Stomach (tissue), 9 donors: ENCODE measurements around the gene PJA2. TPM values are rescaled to one million over a fixed set of nuclear protein-coding genes. Genes with fewer than 3 reads are reported as not detected.
"Not testable (repeated sequence)": the region's sequence is repeated elsewhere in the genome, so short reads cannot be mapped to it uniquely, and the experiment has no call there.

Experiments
- DNase-seq, 2 donors: peaks; one replicate each; pipeline versions ENCODE4 v3.0.0 to v3.0.0-alpha.2; 2013 to 2019
- H3K27ac ChIP-seq, 5 donors: fragments of 200-600 bp in 4 of 5; sonication (generic) in 4 of 5; one replicate each; pipeline ENCODE4 v1.5.1; 2013 to 2019; ENCODE audit warnings: mild to moderate bottlenecking in 1 of 5, moderate library complexity in 1 of 5
- H3K27me3 ChIP-seq, 3 donors: fragments of 200-600 bp; sonication (generic); one replicate each; pipeline ENCODE4 v1.5.1; 2017 to 2019; ENCODE audit warnings: mixed run types in 1 of 3
- H3K36me3 ChIP-seq, 4 donors: fragments of 200-600 bp; sonication (generic); 1 replicate in 3 of 4; 2 replicates in 1 of 4; pipeline ENCODE4 v1.5.1; 2016 to 2019
- H3K4me1 ChIP-seq, 4 donors: fragments of 200-600 bp; sonication (generic); one replicate each; pipeline ENCODE4 v1.5.1; 2016 to 2019
- H3K4me3 ChIP-seq, 4 donors: fragments of 200-600 bp; sonication (generic) in 3 of 4; one replicate each; pipeline ENCODE4 v1.5.1; 2016 to 2019; ENCODE audit warnings: mild to moderate bottlenecking in 1 of 4
- H3K9me3 ChIP-seq, 4 donors: fragments of 200-600 bp; sonication (generic); one replicate each; pipeline ENCODE4 v1.5.1; 2016 to 2019
- CTCF ChIP-seq, 7 experiments: fragments of 450-650 bp in 4 of 7; fragments of 200-600 bp in 3 of 7; sonication (generic) in 3 of 7; IDR thresholded peaks; one replicate each; pipeline ENCODE4 v1.5.1; 2016 to 2019; ENCODE audit warnings: antibody characterized with exemption in 7 of 7, control low read depth in 2 of 7, mild to moderate bottlenecking in 1 of 7
- EP300 ChIP-seq: sonication (generic); formaldehyde crosslinking; IDR thresholded peaks from one replicate; pipeline ENCODE4 v1.6.1; 2017; ENCODE audit warnings: antibody characterized with exemption
- POLR2A ChIP-seq, 4 donors: fragments of 450-650 bp; IDR thresholded peaks; one replicate each; pipeline ENCODE4 v1.6.1; 2016; ENCODE audit warnings: antibody characterized with exemption in 4 of 4, control low read depth in 2 of 4, mild to moderate bottlenecking in 1 of 4, moderate library complexity in 1 of 4
- POLR2AphosphoS5 ChIP-seq, 3 donors: sonication (generic); formaldehyde crosslinking; IDR thresholded peaks; one replicate each; pipeline ENCODE4 v1.6.1; 2016; ENCODE audit warnings: antibody characterized with exemption in 3 of 3
- WGBS, 5 donors: extraction: QIAGEN DNeasy Blood & Tissue Kit in 3 of 5; methylation state at CpG; one replicate each; pipeline versions ENCODE4 v1.1.5 to v1.1.7; 2013 to 2018; 5-methylcytosine and 5-hydroxymethylcytosine counted together
- intact Hi-C: fragments of 100-400 bp; cut with DNase I; formaldehyde crosslinking; loops from one replicate; pipeline ENCODE4 v1.15.1; 2023; ENCODE audit warnings: low total_unique reads
- polyA plus RNA-seq, 3 donors: library from polyadenylated mRNA; stranded (reverse); fragments of 200-250 nt; gene quantifications; one replicate each; pipeline ENCODE4 v1.2.3, GENCODE V29; 2013
- total RNA-seq, 5 donors: library from RNA; depleted of rRNA; stranded (reverse); fragments of >200 nt; gene quantifications; one replicate each; pipeline versions ENCODE4 v1.1.0 to v1.2.3, GENCODE V29; 2014 to 2016
- donor health status: healthy with polysubstance abuse.
- donor health status: Bipolar disorder and iron deficiency.
- donor health status: healthy.

The PJA2 gene
- total and polyA plus RNA-seq, 8 donors, result 19.9 to 161 (median 34.6) TPM

- Histone ChIP-seq H3K4me3 (no peak overlapping the region), H3K27me3 (no peaks in the 10 kb centered on the region), H3K36me3 (no peaks in the 10 kb centered on the region), H3K9me3 (peaks cover 0 to 3% (median 0%) of the 10 kb centered on the region in 4 donors), H3K27ac (no peak overlapping the region), H3K4me1 (peaks cover 0 to 22% (median 16%) of the 10 kb centered on the region in 4 donors)
- no peak for TF ChIP-seq EP300
- no peak for DNase-seq
- 86 to 94% (median 91%) methylated on average over 2 of the region's 2 CpGs for WGBS, 5 donors
- intact Hi-C loops, result no loop called here
These were observed 7.1 kb upstream of the PJA2 start for GRCh38 chr5:109416882-109417281.

GRCh38 chr5:109413921-109414461 is 4.2 kb upstream of the PJA2 start:
- H3K4me1 ChIP-seq, result peaks cover 0 to 36% (median 22%) of the 10 kb centered on the region in 4 donors
- H3K27ac ChIP-seq, result peak overlapping the region in 1 of 5 donors; percentile 100
- H3K4me3 ChIP-seq, H3K27me3 ChIP-seq, H3K36me3 ChIP-seq, intact Hi-C loops, DNase-seq, H3K9me3 ChIP-seq: not testable (repeated sequence)
- 81 to 96% (median 88%) methylated on average over 2 of the region's 2 CpGs for WGBS, 5 donors

GRCh38 chr5:109413458-109413857 is 3.7 kb upstream of the PJA2 start:
- TF ChIP-seq EP300 (no peak), POLR2A (IDR thresholded peaks at IDR 0.05) (no peak), CTCF (IDR thresholded peaks at IDR 0.05) (no peak)
- H3K36me3 ChIP-seq, result no peaks in the 10 kb centered on the region
- peaks cover 0 to 3% (median 0%) of the 10 kb centered on the region in 4 donors for H3K9me3 ChIP-seq
- H3K4me3 ChIP-seq, result no peak overlapping the region
- peak overlapping the region in 4 of 5 donors; percentile 1 to 100 (median 68) for H3K27ac ChIP-seq
- peaks cover 0 to 39% (median 22%) of the 10 kb centered on the region in 4 donors for H3K4me1 ChIP-seq
- intact Hi-C loops, result no loop called here
- no peaks in the 10 kb centered on the region for H3K27me3 ChIP-seq
- DNase-seq, result peak in 1 of 2 donors; percentile 41

GRCh38 chr5:109412981-109413402 is 3.2 kb upstream of the PJA2 start:
- H3K9me3 ChIP-seq, result peaks cover 0 to 3% (median 0%) of the 10 kb centered on the region in 4 donors
- DNase-seq, result peak in 1 of 2 donors; percentile 65
- TF ChIP-seq POLR2AphosphoS5 (IDR thresholded peaks at IDR 0.05), result no peak
- no peak for TF ChIP-seq CTCF (IDR thresholded peaks at IDR 0.05)
- no peak for TF ChIP-seq EP300
- no peak for TF ChIP-seq POLR2A (IDR thresholded peaks at IDR 0.05)
- intact Hi-C loops, result no loop called here
- H3K4me3 ChIP-seq, result no peak overlapping the region
- WGBS, 5 donors, result 18 to 31% (median 29%) methylated on average over 1 of the region's 1 CpG
- H3K4me1 ChIP-seq, result peaks cover 0 to 44% (median 24%) of the 10 kb centered on the region in 4 donors
- no peaks in the 10 kb centered on the region for H3K36me3 ChIP-seq
- no peaks in the 10 kb centered on the region for H3K27me3 ChIP-seq
- peak overlapping the region; percentile 1 to 100 (median 38) for H3K27ac ChIP-seq

- 37 to 68% (median 50%) methylated on average over 3 of the region's 3 CpGs for WGBS, 5 donors
- peak overlapping the region in 4 of 5 donors; percentile 97 to 100 (median 99) for H3K27ac ChIP-seq
- no peak overlapping the region for H3K4me3 ChIP-seq
- intact Hi-C loops, result no loop called here
- H3K9me3 ChIP-seq, result peaks cover 0 to 3% (median 0%) of the 10 kb centered on the region in 4 donors
- peak; percentile 17 to 49 (median 40) for TF ChIP-seq POLR2AphosphoS5 (IDR thresholded peaks at IDR 0.05)
- no peak for TF ChIP-seq CTCF (IDR thresholded peaks at IDR 0.05)
- peaks cover 4 to 57% (median 32%) of the 10 kb centered on the region in 4 donors for H3K4me1 ChIP-seq
- no peaks in the 10 kb centered on the region for H3K27me3 ChIP-seq
- DNase-seq, result peak in 1 of 2 donors; percentile 59
- H3K36me3 ChIP-seq, result no peaks in the 10 kb centered on the region
These were observed 1.9 kb upstream of the PJA2 start for GRCh38 chr5:109411627-109412026.
